ENCODE results near the gene SMIM3. TPM values are rescaled to one million over a fixed set of nuclear protein-coding genes. Genes with fewer than 3 reads are reported as not detected.
"Not testable (repeated sequence)": the region's sequence is repeated elsewhere in the genome, so short reads cannot be mapped to it uniquely, and the experiment has no call there.

Gene SMIM3
- total RNA-seq, 2 donors from 2014 or later = 24.6 to 48.1 TPM

GRCh38 chr5:150789943-150790611, 11.5 kb downstream of the SMIM3 start:
- no peaks in the 10 kb centered on the region for H3K36me3 ChIP-seq
- DNase-seq (ENCODE audit: low spot score) = peak; percentile 76
- TF ChIP-seq CTCF (IDR thresholded peaks at IDR 0.05) = no peak
- H3K9me3 ChIP-seq = no peaks in the 10 kb centered on the region
- peak overlapping the region; percentile 29 to 45 for H3K27ac ChIP-seq
- peaks cover 0 to 25% of the 10 kb centered on the region in 2 donors for H3K4me1 ChIP-seq
- no peak overlapping the region for H3K4me3 ChIP-seq
- H3K27me3 ChIP-seq = no peaks in the 10 kb centered on the region

- H3K27ac ChIP-seq = no peak overlapping the region
- peaks cover 0 to 25% of the 10 kb centered on the region in 2 donors for H3K4me1 ChIP-seq
- no peak for DNase-seq (ENCODE audit: low spot score)
- H3K4me3 ChIP-seq = no peak overlapping the region
- no peaks in the 10 kb centered on the region for H3K27me3 ChIP-seq
- H3K9me3 ChIP-seq = no peaks in the 10 kb centered on the region
- TF ChIP-seq CTCF (IDR thresholded peaks at IDR 0.05) = no peak
- H3K36me3 ChIP-seq = peaks cover 14% of the 10 kb centered on the region
Measured at GRCh38 chr5:150791536-150791935, 13.0 kb downstream of the SMIM3 start.

GRCh38 chr5:150793423-150793888, 14.9 kb downstream of the SMIM3 start:
- not testable (repeated sequence) for DNase-seq (ENCODE audit: low spot score); H3K27ac ChIP-seq; H3K9me3 ChIP-seq; H3K4me3 ChIP-seq; H3K27me3 ChIP-seq
- Histone ChIP-seq H3K4me1 (peaks cover 0 to 19% of the 10 kb centered on the region in 2 donors), H3K36me3 (peaks cover 17% of the 10 kb centered on the region)

GRCh38 chr5:150794927-150795326, 16.4 kb downstream of the SMIM3 start:
- H3K36me3 ChIP-seq = peaks cover 17% of the 10 kb centered on the region
- H3K4me3 ChIP-seq = no peak overlapping the region

GRCh38 chr5:150797384-150797783, 18.8 kb downstream of the SMIM3 start:
- no peak for TF ChIP-seq CTCF (IDR thresholded peaks at IDR 0.05)
- Histone ChIP-seq H3K4me1 (peaks cover 0 to 3% of the 10 kb centered on the region in 2 donors), H3K27ac (no peak overlapping the region), H3K36me3 (peaks cover 17% of the 10 kb centered on the region), H3K4me3 (no peak overlapping the region), H3K9me3 (no peaks in the 10 kb centered on the region), H3K27me3 (no peaks in the 10 kb centered on the region)
- no peak for DNase-seq (ENCODE audit: low spot score)

More at GRCh38 chr5:150794927-150795326, 16.4 kb downstream of the SMIM3 start:
- no peaks in the 10 kb centered on the region for H3K9me3 ChIP-seq
- no peaks in the 10 kb centered on the region for H3K27me3 ChIP-seq
- no peak for TF ChIP-seq CTCF (IDR thresholded peaks at IDR 0.05)
- peaks cover 0 to 9% of the 10 kb centered on the region in 2 donors for H3K4me1 ChIP-seq
- DNase-seq (ENCODE audit: low spot score) = no peak
- no peak overlapping the region for H3K27ac ChIP-seq

GRCh38 chr5:150801117-150801927, 22.8 kb downstream of the SMIM3 start:
- Histone ChIP-seq H3K36me3 (peaks cover 5% of the 10 kb centered on the region), H3K27ac (peak overlapping the region; percentile 46 to 74), H3K9me3 (no peaks in the 10 kb centered on the region), H3K27me3 (no peaks in the 10 kb centered on the region), H3K4me3 (peak overlapping the region; percentile 22 to 31), H3K4me1 (peaks cover 0 to 3% of the 10 kb centered on the region in 2 donors)
- peak; percentile 57 to 59 for TF ChIP-seq CTCF (IDR thresholded peaks at IDR 0.05)
- no peak for DNase-seq (ENCODE audit: low spot score)
